Measurements from ENCODE around the gene ROBO3.

ROBO3 gene

GRCh38 chr11:124829986-124830385 lies 35.2 kb upstream of the ROBO3 start:
- no peak for TF ChIP-seq ZFX (IDR thresholded peaks at IDR 0.05; ENCODE audit: borderline replicate concordance)
- no peak for TF ChIP-seq CTCF (IDR thresholded peaks at IDR 0.05)

GRCh38 chr11:124830749-124831148 lies 34.5 kb upstream of the ROBO3 start:
- TF ChIP-seq ZFX (IDR thresholded peaks at IDR 0.05; ENCODE audit: borderline replicate concordance) (no peak), CTCF (IDR thresholded peaks at IDR 0.05) (no peak)
- H3K27ac ChIP-seq: no peak overlapping the region

More at GRCh38 chr11:124829986-124830385, 35.2 kb upstream of the ROBO3 start:
- H3K27ac ChIP-seq: no peak overlapping the region

GRCh38 chr11:124831897-124832296 lies 33.3 kb upstream of the ROBO3 start:
- TF ChIP-seq ZFX (IDR thresholded peaks at IDR 0.05; ENCODE audit: borderline replicate concordance) (no peak), CTCF (IDR thresholded peaks at IDR 0.05) (no peak)
- H3K27ac ChIP-seq: no peak overlapping the region

- no peak for TF ChIP-seq ZFX (IDR thresholded peaks at IDR 0.05; ENCODE audit: borderline replicate concordance)
- TF ChIP-seq CTCF (IDR thresholded peaks at IDR 0.05): no peak
- no peak overlapping the region for H3K27ac ChIP-seq
Observed at GRCh38 chr11:124832571-124832970, 32.7 kb upstream of the ROBO3 start.

- H3K27ac ChIP-seq: no peak overlapping the region
- TF ChIP-seq ZFX (IDR thresholded peaks at IDR 0.05; ENCODE audit: borderline replicate concordance): no peak
- no peak for TF ChIP-seq CTCF (IDR thresholded peaks at IDR 0.05)
Observed at GRCh38 chr11:124834526-124835180, 30.6 kb upstream of the ROBO3 start.

- H3K27ac ChIP-seq: no peak overlapping the region
- TF ChIP-seq CTCF (IDR thresholded peaks at IDR 0.05): no peak
- no peak for TF ChIP-seq ZFX (IDR thresholded peaks at IDR 0.05; ENCODE audit: borderline replicate concordance)
Observed at GRCh38 chr11:124835918-124836317, 29.3 kb upstream of the ROBO3 start.

- peak overlapping the region; percentile 17; the same call in 1 of the 2 replicates for H3K27ac ChIP-seq
- TF ChIP-seq CTCF (IDR thresholded peaks at IDR 0.05) (peak; percentile 64), ZFX (IDR thresholded peaks at IDR 0.05; ENCODE audit: borderline replicate concordance) (no peak)
Observed at GRCh38 chr11:124837491-124837856, 27.8 kb upstream of the ROBO3 start.

Measured in 22Rv1 (cell line).